Osteoblast (primary cell): ENCODE measurements around the gene RASA3. TPM values are rescaled to one million over a fixed set of nuclear protein-coding genes. Genes with fewer than 3 reads are reported as not detected.

Experiments used
- DNase-seq: peaks from one replicate; pipeline ENCODE4 v3.0.0; 2011; ENCODE audit warnings: low spot score, mixed read lengths; ENCODE audit not compliant: insufficient read length; ENCODE audit errors: missing footprints
- H2AFZ ChIP-seq: 2 replicates; pipeline ENCODE4 v1.6.0; 2011; ENCODE audit warnings: mild to moderate bottlenecking, low read length
- H3K27ac ChIP-seq: 2 replicates; pipeline ENCODE4 v1.5.1; 2011; ENCODE audit warnings: mild to moderate bottlenecking, low read depth, low read length, moderate library complexity
- H3K27me3 ChIP-seq: 2 replicates; pipeline ENCODE4 v1.6.0; 2012; ENCODE audit warnings: mild to moderate bottlenecking, control low read depth, inconsistent platforms, low read length, moderate library complexity; ENCODE audit not compliant: insufficient read depth
- H3K36me3 ChIP-seq: 2 replicates; pipeline ENCODE4 v1.5.1; 2011; ENCODE audit warnings: mild to moderate bottlenecking, low read length, control low read depth, moderate library complexity; ENCODE audit not compliant: insufficient read depth
- H3K4me1 ChIP-seq: 2 replicates; pipeline ENCODE4 v1.5.1; 2011; ENCODE audit warnings: mild to moderate bottlenecking, low read length, control low read depth, moderate library complexity; ENCODE audit not compliant: insufficient read depth
- H3K4me2 ChIP-seq: 2 replicates; pipeline ENCODE4 v1.6.0; 2011; ENCODE audit warnings: mild to moderate bottlenecking, low read length; ENCODE audit not compliant: insufficient read depth
- H3K4me3 ChIP-seq: fragments of 200-600 bp; sonication (generic); 3 replicates; pipeline ENCODE4 v1.5.1; 2012; ENCODE audit warnings: mild to moderate bottlenecking, low read length, inconsistent platforms; ENCODE audit not compliant: insufficient read depth
- H3K79me2 ChIP-seq: 2 replicates; pipeline ENCODE4 v1.6.0; 2012; ENCODE audit warnings: mild to moderate bottlenecking, low read length, control low read depth, inconsistent platforms; ENCODE audit not compliant: insufficient read depth
- H3K9me3 ChIP-seq: 2 replicates; pipeline ENCODE4 v1.5.1; 2011; ENCODE audit warnings: low read depth, low read length, control low read depth
- H4K20me1 ChIP-seq: 2 replicates; pipeline ENCODE4 v1.6.0; 2012; ENCODE audit warnings: mild to moderate bottlenecking, low read length, control low read depth; ENCODE audit not compliant: insufficient read depth
- total RNA-seq: library from RNA; depleted of rRNA; stranded (reverse); fragments of >200 nt; gene quantifications from 2 replicates; pipeline ENCODE4 v1.2.3, GENCODE V29; 2012
- TF ChIP-seq, protein P1 (sequence below): IDR thresholded peaks from 2 replicates; pipeline ENCODE4 v1.5.1; 2011; ENCODE audit warnings: mild to moderate bottlenecking, low read depth, low read length, moderate library complexity; ENCODE audit errors: extremely low read depth

The RASA3 gene
- total RNA-seq, 1 donor: 41.3 TPM

DNA sequence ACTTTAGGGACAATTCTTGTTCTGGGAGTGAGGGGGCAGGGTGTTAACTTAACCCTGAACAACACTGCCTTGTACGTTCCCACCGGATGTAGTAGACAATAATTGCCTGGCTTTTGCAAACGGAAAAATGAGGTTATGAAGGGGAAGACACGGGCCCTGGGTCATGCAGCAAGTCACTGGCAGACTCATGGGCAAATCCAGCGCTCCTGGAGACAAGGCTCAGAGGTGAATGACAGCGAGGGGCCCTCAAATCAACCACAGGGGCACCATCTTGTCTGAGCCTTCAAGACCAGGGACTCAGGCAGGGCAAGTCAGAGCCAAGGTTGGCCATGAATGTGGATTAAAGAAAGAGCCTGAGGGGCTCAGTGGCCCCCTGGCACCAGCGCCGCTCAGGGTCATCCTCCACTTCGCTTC is 2.8 kb downstream of the RASA3 start:
- Histone ChIP-seq H3K27ac (peak overlapping the region; percentile 98), H3K27me3 (no peaks in the 10 kb centered on the region), H4K20me1 (peaks cover 24% of the 10 kb centered on the region), H2AFZ (no peak overlapping the region), H3K9me3 (no peaks in the 10 kb centered on the region), H3K4me1 (peaks cover 41% of the 10 kb centered on the region), H3K4me2 (peak overlapping the region; percentile 85), H3K79me2 (peaks cover 73% of the 10 kb centered on the region), H3K4me3 (peak overlapping the region; percentile 98), H3K36me3 (peaks cover 5% of the 10 kb centered on the region)
- no peak for DNase-seq
- TF ChIP-seq, protein P1, sequence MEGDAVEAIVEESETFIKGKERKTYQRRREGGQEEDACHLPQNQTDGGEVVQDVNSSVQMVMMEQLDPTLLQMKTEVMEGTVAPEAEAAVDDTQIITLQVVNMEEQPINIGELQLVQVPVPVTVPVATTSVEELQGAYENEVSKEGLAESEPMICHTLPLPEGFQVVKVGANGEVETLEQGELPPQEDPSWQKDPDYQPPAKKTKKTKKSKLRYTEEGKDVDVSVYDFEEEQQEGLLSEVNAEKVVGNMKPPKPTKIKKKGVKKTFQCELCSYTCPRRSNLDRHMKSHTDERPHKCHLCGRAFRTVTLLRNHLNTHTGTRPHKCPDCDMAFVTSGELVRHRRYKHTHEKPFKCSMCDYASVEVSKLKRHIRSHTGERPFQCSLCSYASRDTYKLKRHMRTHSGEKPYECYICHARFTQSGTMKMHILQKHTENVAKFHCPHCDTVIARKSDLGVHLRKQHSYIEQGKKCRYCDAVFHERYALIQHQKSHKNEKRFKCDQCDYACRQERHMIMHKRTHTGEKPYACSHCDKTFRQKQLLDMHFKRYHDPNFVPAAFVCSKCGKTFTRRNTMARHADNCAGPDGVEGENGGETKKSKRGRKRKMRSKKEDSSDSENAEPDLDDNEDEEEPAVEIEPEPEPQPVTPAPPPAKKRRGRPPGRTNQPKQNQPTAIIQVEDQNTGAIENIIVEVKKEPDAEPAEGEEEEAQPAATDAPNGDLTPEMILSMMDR: no peak

DNA sequence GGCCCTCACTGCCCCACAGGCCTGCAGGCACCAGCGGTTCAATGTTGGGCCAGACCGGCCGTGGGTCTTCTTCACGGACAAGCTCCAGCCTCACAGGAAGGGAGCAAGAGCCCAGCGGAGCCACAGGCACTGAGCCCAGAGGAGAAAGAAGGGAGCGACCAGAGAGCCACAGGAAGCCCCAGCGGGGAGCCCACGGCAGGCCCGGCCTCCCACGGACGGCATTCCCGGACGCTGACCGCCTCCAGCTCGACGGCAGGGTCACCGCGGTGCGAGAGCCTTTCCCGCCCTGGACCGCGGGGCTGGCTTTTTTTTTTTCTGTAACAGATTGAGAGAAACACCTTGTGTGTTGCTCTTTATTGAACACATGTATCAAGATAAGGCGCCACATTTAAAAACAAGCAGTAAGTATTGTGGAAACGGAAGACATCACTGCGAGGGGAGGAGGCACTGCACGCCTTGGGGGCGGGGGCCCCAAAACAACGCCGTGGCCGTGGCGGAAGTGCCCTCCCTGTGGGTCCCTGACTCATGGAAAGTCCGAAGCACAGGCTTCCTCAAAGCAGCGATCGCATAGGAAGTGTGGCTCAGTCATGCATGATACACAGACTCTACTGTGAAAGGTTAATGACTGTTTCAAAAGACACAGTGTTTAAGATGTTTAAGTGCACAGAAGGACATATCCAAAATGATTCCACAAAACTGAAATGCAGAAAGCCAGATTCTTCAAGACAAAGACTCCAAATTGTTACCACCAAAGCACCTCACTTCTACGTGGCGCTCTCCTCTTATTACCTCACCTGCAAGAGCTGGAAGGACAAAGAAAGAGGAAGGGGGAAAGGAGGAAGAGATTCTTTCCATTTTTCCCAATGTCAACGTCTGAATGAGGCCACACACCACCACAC is 3.5 kb downstream of the RASA3 start:
- peak; percentile 100 for DNase-seq
- TF ChIP-seq, protein P1: no peak
- Histone ChIP-seq H3K36me3 (peaks cover 7% of the 10 kb centered on the region), H3K4me1 (peaks cover 42% of the 10 kb centered on the region), H2AFZ (peak overlapping the region; percentile 19), H3K27ac (peak overlapping the region; percentile 98), H3K4me2 (peak overlapping the region; percentile 85), H3K27me3 (no peaks in the 10 kb centered on the region), H3K9me3 (no peaks in the 10 kb centered on the region), H4K20me1 (peaks cover 26% of the 10 kb centered on the region), H3K79me2 (peaks cover 81% of the 10 kb centered on the region), H3K4me3 (peak overlapping the region; percentile 98)

- Histone ChIP-seq H3K27me3 (no peaks in the 10 kb centered on the region), H3K4me2 (peak overlapping the region; percentile 85), H3K27ac (peak overlapping the region; percentile 98), H2AFZ (no peak overlapping the region), H3K36me3 (peaks cover 7% of the 10 kb centered on the region), H3K4me1 (peaks cover 42% of the 10 kb centered on the region), H3K79me2 (peaks cover 87% of the 10 kb centered on the region), H4K20me1 (peaks cover 28% of the 10 kb centered on the region), H3K9me3 (no peaks in the 10 kb centered on the region), H3K4me3 (peak overlapping the region; percentile 98)
- DNase-seq: no peak
- TF ChIP-seq, protein P1: no peak
These were observed 4.1 kb downstream of the RASA3 start for GRCh38 chr13:114128348-114128623.
